ENCODE results near the gene TMEM131L. TPM values are rescaled to one million over a fixed set of nuclear protein-coding genes. Genes with fewer than 3 reads are reported as not detected.

TMEM131L gene
- total and polyA plus RNA-seq, 4 experiments from 2014 or later, result 20.8 to 65.6 (median 53.2) TPM

- Mint-ChIP-seq H3K27me3 (no peaks in the 10 kb centered on the region), H3K4me1 (peaks cover 36 to 68% (median 50%) of the 10 kb centered on the region in 4 donors), H3K9me3 (no peaks in the 10 kb centered on the region), H3K4me3 (peak overlapping the region; percentile 84 to 95 (median 88)), H3K27ac (peak overlapping the region; percentile 87 to 97 (median 94)), H3K36me3 (no peaks in the 10 kb centered on the region)
- DNase-seq, result peak; percentile 72 to 79 (median 77)
- H3K4me1 ChIP-seq (ENCODE audit: insufficient read depth, low read length), result peaks cover 56% of the 10 kb centered on the region
- ChIA-PET CTCF (ENCODE audit: partially characterized antibody) (interaction anchor here (0.7 to 10.2 kb wide), 63 partner anchors 9 to 317 kb away, joined by 3 to 228 read pairs (median 5); partner anchors contain the start of genes MND1 and TMEM131L), POLR2A (ENCODE audit: partially characterized antibody) (interaction anchor here (0.6 to 4.4 kb wide), 20 partner anchors 9 to 210 kb away, joined by 3 to 48 read pairs (median 4); partner anchors contain the start of gene TMEM131L)
- no peaks in the 10 kb centered on the region for H3K36me3 ChIP-seq (ENCODE audit: insufficient read depth, low read length)
- H3K9me3 ChIP-seq (ENCODE audit: control insufficient read depth in 1 of 2, low read length in 2 of 2), result no peaks in the 10 kb centered on the region
- H3K4me3 ChIP-seq (ENCODE audit: low read length in 2 of 2), result peak overlapping the region; percentile 59
- intact Hi-C loops (cut with micrococcal nuclease), result loop anchor here (1.0 to 10.0 kb wide), 8 partner anchors 33 to 210 kb away; partner anchors contain the start of genes MND1 and TMEM131L
- H3K27me3 ChIP-seq (ENCODE audit: insufficient read depth, low read length), result no peaks in the 10 kb centered on the region
- H3K27ac ChIP-seq (ENCODE audit: low read depth, low read length), result peak overlapping the region; percentile 55
Measured at GRCh38 chr4:153432965-153433753, 33.0 kb upstream of the TMEM131L start.

GRCh38 chr4:153433754-153434105 is 32.4 kb upstream of the TMEM131L start:
- H3K27me3 ChIP-seq (ENCODE audit: insufficient read depth, low read length), result no peaks in the 10 kb centered on the region
- intact Hi-C loops (cut with micrococcal nuclease), result loop anchor here (1.0 to 10.0 kb wide), 8 partner anchors 33 to 209 kb away; partner anchors contain the start of genes MND1 and TMEM131L
- H3K4me3 Mint-ChIP-seq, result peak overlapping the region; percentile 84 to 95 (median 88)
- H3K9me3 Mint-ChIP-seq, result no peaks in the 10 kb centered on the region
- peaks cover 56% of the 10 kb centered on the region for H3K4me1 ChIP-seq (ENCODE audit: insufficient read depth, low read length)
- H3K36me3 ChIP-seq (ENCODE audit: insufficient read depth, low read length), result no peaks in the 10 kb centered on the region
- H3K36me3 Mint-ChIP-seq, result no peaks in the 10 kb centered on the region
- CTCF ChIA-PET (ENCODE audit: partially characterized antibody), result interaction anchor here (0.7 to 10.2 kb wide), 26 partner anchors 17 to 317 kb away, joined by 3 to 228 read pairs (median 8); partner anchors contain the start of genes MND1 and TMEM131L
- H3K27ac ChIP-seq (ENCODE audit: low read depth, low read length), result peak overlapping the region; percentile 55
- peak overlapping the region; percentile 59 for H3K4me3 ChIP-seq (ENCODE audit: low read length in 2 of 2)
- peak overlapping the region; percentile 87 to 97 (median 94) for H3K27ac Mint-ChIP-seq
- H3K4me1 Mint-ChIP-seq, result peaks cover 35 to 68% (median 50%) of the 10 kb centered on the region in 4 donors
- POLR2A ChIA-PET (ENCODE audit: partially characterized antibody), result interaction anchor here (0.9 to 4.4 kb wide), 13 partner anchors 9 to 210 kb away, joined by 3 to 48 read pairs (median 4); partner anchors contain the start of gene TMEM131L
- H3K27me3 Mint-ChIP-seq, result no peaks in the 10 kb centered on the region
- DNase-seq, result no peak
- H3K9me3 ChIP-seq (ENCODE audit: control insufficient read depth in 1 of 2, low read length in 2 of 2), result no peaks in the 10 kb centered on the region

- Mint-ChIP-seq H3K9me3 (no peaks in the 10 kb centered on the region), H3K4me1 (peaks cover 34 to 68% (median 49%) of the 10 kb centered on the region in 4 donors), H3K36me3 (no peaks in the 10 kb centered on the region), H3K27ac (peak overlapping the region; percentile 14 to 97 (median 93)), H3K4me3 (peak overlapping the region in 7 of 8 donors; percentile 84 to 95 (median 89)), H3K27me3 (no peaks in the 10 kb centered on the region)
- no peak for DNase-seq
- no peaks in the 10 kb centered on the region for H3K27me3 ChIP-seq (ENCODE audit: insufficient read depth, low read length)
- ChIA-PET CTCF (ENCODE audit: partially characterized antibody) (interaction anchor here (1.1 to 10.2 kb wide), 12 partner anchors 34 to 143 kb away, joined by 3 to 228 read pairs (median 10); partner anchors contain the start of genes MND1 and TMEM131L), POLR2A (ENCODE audit: partially characterized antibody) (interaction anchor here (1.4 to 4.4 kb wide), 6 partner anchors 32 to 140 kb away, joined by 3 to 48 read pairs (median 12); partner anchors contain the start of gene TMEM131L)
- no peak overlapping the region for H3K27ac ChIP-seq (ENCODE audit: low read depth, low read length)
- no peak overlapping the region for H3K4me3 ChIP-seq (ENCODE audit: low read length in 2 of 2)
- intact Hi-C loops (cut with micrococcal nuclease), result loop anchor here (10.0 kb wide), 1 partner anchor 189 kb away; no protein-coding TSS in a partner anchor
- no peaks in the 10 kb centered on the region for H3K9me3 ChIP-seq (ENCODE audit: control insufficient read depth in 1 of 2, low read length in 2 of 2)
- peaks cover 56% of the 10 kb centered on the region for H3K4me1 ChIP-seq (ENCODE audit: insufficient read depth, low read length)
- H3K36me3 ChIP-seq (ENCODE audit: insufficient read depth, low read length), result no peaks in the 10 kb centered on the region
Measured at GRCh38 chr4:153434190-153434589, 32.0 kb upstream of the TMEM131L start.

GRCh38 chr4:153438916-153439756 is 27.0 kb upstream of the TMEM131L start:
- Mint-ChIP-seq H3K9me3 (no peaks in the 10 kb centered on the region), H3K27me3 (no peaks in the 10 kb centered on the region), H3K4me3 (peak overlapping the region; percentile 76 to 95 (median 88)), H3K36me3 (no peaks in the 10 kb centered on the region), H3K4me1 (peaks cover 18 to 45% (median 31%) of the 10 kb centered on the region in 4 donors), H3K27ac (peak overlapping the region; percentile 73 to 97 (median 94))
- Histone ChIP-seq H3K4me3 (ENCODE audit: low read length in 2 of 2) (peak overlapping the region; percentile 55 to 60), H3K36me3 (ENCODE audit: insufficient read depth, low read length) (no peaks in the 10 kb centered on the region), H3K9me3 (ENCODE audit: control insufficient read depth in 1 of 2, low read length in 2 of 2) (no peaks in the 10 kb centered on the region), H3K27me3 (ENCODE audit: insufficient read depth, low read length) (no peaks in the 10 kb centered on the region), H3K27ac (ENCODE audit: low read depth, low read length) (peak overlapping the region; percentile 72), H3K4me1 (ENCODE audit: insufficient read depth, low read length) (peaks cover 36% of the 10 kb centered on the region)
- intact Hi-C loops (cut with micrococcal nuclease), result loop anchor here (1.0 to 10.0 kb wide), 3 partner anchors 11 to 194 kb away; no protein-coding TSS in a partner anchor
- ChIA-PET CTCF (ENCODE audit: partially characterized antibody) (interaction anchor here (1.1 to 3.5 kb wide), 5 partner anchors 9 to 135 kb away, joined by 4 to 24 read pairs (median 5); partner anchors contain the start of gene TMEM131L), POLR2A (ENCODE audit: partially characterized antibody) (interaction anchor here (0.8 to 1.9 kb wide), 7 partner anchors 9 to 135 kb away, joined by 3 to 20 read pairs (median 3); partner anchors contain the start of gene TMEM131L)
- DNase-seq, result peak; percentile 45 to 60 (median 55)

GRCh38 chr4:153439831-153440230 is 26.3 kb upstream of the TMEM131L start:
- Mint-ChIP-seq H3K9me3 (no peaks in the 10 kb centered on the region), H3K4me3 (peak overlapping the region; percentile 76 to 95 (median 88)), H3K27ac (peak overlapping the region in 3 of 7 donors; percentile 73 to 97 (median 93)), H3K27me3 (no peaks in the 10 kb centered on the region), H3K4me1 (peaks cover 14 to 40% (median 26%) of the 10 kb centered on the region in 4 donors), H3K36me3 (no peaks in the 10 kb centered on the region)
- H3K27ac ChIP-seq (ENCODE audit: low read depth, low read length), result peak overlapping the region; percentile 72
- no peak overlapping the region for H3K4me3 ChIP-seq (ENCODE audit: low read length in 2 of 2)
- H3K4me1 ChIP-seq (ENCODE audit: insufficient read depth, low read length), result peaks cover 30% of the 10 kb centered on the region
- H3K27me3 ChIP-seq (ENCODE audit: insufficient read depth, low read length), result no peaks in the 10 kb centered on the region
- intact Hi-C loops (cut with micrococcal nuclease), result loop anchor here (1.0 to 10.0 kb wide), 3 partner anchors 10 to 195 kb away; no protein-coding TSS in a partner anchor
- CTCF ChIA-PET (ENCODE audit: partially characterized antibody), result interaction anchor here (3.5 kb wide), 1 partner anchor 27 kb away, joined by 24 read pairs; the partner anchor contains the start of gene TMEM131L
- H3K36me3 ChIP-seq (ENCODE audit: insufficient read depth, low read length), result no peaks in the 10 kb centered on the region
- no peaks in the 10 kb centered on the region for H3K9me3 ChIP-seq (ENCODE audit: control insufficient read depth in 1 of 2, low read length in 2 of 2)
- POLR2A ChIA-PET (ENCODE audit: partially characterized antibody), result interaction anchor here (1.1 to 1.9 kb wide), 4 partner anchors 13 to 134 kb away, joined by 3 to 20 read pairs (median 3); partner anchors contain the start of gene TMEM131L
- no peak for DNase-seq

GRCh38 chr4:153440475-153440874 is 25.7 kb upstream of the TMEM131L start:
- Histone ChIP-seq H3K27ac (ENCODE audit: low read depth, low read length) (no peak overlapping the region), H3K27me3 (ENCODE audit: insufficient read depth, low read length) (no peaks in the 10 kb centered on the region), H3K36me3 (ENCODE audit: insufficient read depth, low read length) (no peaks in the 10 kb centered on the region), H3K4me3 (ENCODE audit: low read length in 2 of 2) (no peak overlapping the region), H3K4me1 (ENCODE audit: insufficient read depth, low read length) (peaks cover 30% of the 10 kb centered on the region), H3K9me3 (ENCODE audit: control insufficient read depth in 1 of 2, low read length in 2 of 2) (no peaks in the 10 kb centered on the region)
- H3K36me3 Mint-ChIP-seq, result no peaks in the 10 kb centered on the region
- H3K27ac Mint-ChIP-seq, result peak overlapping the region in 2 of 7 donors; percentile 76 to 81
- peak overlapping the region in 3 of 8 donors; percentile 56 to 67 (median 57) for H3K4me3 Mint-ChIP-seq
- intact Hi-C loops (cut with micrococcal nuclease), result no loop called here
- H3K4me1 Mint-ChIP-seq, result peaks cover 14 to 40% (median 26%) of the 10 kb centered on the region in 4 donors
- ChIA-PET POLR2A (ENCODE audit: partially characterized antibody) (no interaction called here), CTCF (ENCODE audit: partially characterized antibody) (no interaction called here)
- no peaks in the 10 kb centered on the region for H3K9me3 Mint-ChIP-seq
- DNase-seq, result no peak
- H3K27me3 Mint-ChIP-seq, result no peaks in the 10 kb centered on the region

Data from CD4-positive, alpha-beta memory T cell (primary cell).